ENCODE data around the gene OST4. TPM values are rescaled to one million over a fixed set of nuclear protein-coding genes. Genes with fewer than 3 reads are reported as not detected.

OST4 gene
- total RNA-seq, 1 donor from 2014 or later = 379 TPM

DNA sequence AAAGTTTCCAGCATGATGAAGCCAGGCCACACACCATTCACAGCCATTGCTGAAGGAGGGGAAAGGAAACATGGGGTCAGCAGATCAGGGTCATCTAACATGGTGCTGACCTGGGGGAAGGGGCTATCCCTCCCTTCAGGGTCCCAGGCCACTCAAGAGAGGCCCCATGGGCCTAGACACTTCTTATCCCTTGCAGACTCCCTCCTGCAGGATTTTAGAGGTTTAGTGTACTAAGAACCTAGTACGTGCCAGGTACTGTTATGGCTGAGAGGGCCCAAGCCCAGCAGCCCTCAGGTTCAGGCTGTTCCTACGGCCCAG is 23.9 kb upstream of the OST4 start:
- TF ChIP-seq, protein P1, sequence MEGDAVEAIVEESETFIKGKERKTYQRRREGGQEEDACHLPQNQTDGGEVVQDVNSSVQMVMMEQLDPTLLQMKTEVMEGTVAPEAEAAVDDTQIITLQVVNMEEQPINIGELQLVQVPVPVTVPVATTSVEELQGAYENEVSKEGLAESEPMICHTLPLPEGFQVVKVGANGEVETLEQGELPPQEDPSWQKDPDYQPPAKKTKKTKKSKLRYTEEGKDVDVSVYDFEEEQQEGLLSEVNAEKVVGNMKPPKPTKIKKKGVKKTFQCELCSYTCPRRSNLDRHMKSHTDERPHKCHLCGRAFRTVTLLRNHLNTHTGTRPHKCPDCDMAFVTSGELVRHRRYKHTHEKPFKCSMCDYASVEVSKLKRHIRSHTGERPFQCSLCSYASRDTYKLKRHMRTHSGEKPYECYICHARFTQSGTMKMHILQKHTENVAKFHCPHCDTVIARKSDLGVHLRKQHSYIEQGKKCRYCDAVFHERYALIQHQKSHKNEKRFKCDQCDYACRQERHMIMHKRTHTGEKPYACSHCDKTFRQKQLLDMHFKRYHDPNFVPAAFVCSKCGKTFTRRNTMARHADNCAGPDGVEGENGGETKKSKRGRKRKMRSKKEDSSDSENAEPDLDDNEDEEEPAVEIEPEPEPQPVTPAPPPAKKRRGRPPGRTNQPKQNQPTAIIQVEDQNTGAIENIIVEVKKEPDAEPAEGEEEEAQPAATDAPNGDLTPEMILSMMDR (IDR thresholded peaks at IDR 0.05; ENCODE audit: unreplicated experiment) = no peak
- Mint-ChIP-seq H3K4me1 (ENCODE audit: unreplicated experiment) (peaks cover 15% of the 10 kb centered on the region), H3K27me3 (ENCODE audit: unreplicated experiment) (peaks cover 13% of the 10 kb centered on the region), H3K36me3 (ENCODE audit: low read depth, unreplicated experiment) (no peaks in the 10 kb centered on the region), H3K9me3 (ENCODE audit: unreplicated experiment) (no peaks in the 10 kb centered on the region), H3K4me3 (ENCODE audit: unreplicated experiment) (no peak overlapping the region), H3K27ac (ENCODE audit: unreplicated experiment) (no peak overlapping the region)
- no peak for DNase-seq (ENCODE audit: low spot score)

- DNase-seq (ENCODE audit: low spot score) = no peak
- no peaks in the 10 kb centered on the region for H3K36me3 Mint-ChIP-seq (ENCODE audit: low read depth, unreplicated experiment)
- peaks cover 13% of the 10 kb centered on the region for H3K27me3 Mint-ChIP-seq (ENCODE audit: unreplicated experiment)
- no peaks in the 10 kb centered on the region for H3K9me3 Mint-ChIP-seq (ENCODE audit: unreplicated experiment)
- TF ChIP-seq, protein P1 (IDR thresholded peaks at IDR 0.05; ENCODE audit: unreplicated experiment) = no peak
- H3K27ac Mint-ChIP-seq (ENCODE audit: unreplicated experiment) = no peak overlapping the region
- no peak overlapping the region for H3K4me3 Mint-ChIP-seq (ENCODE audit: unreplicated experiment)
- peaks cover 15% of the 10 kb centered on the region for H3K4me1 Mint-ChIP-seq (ENCODE audit: unreplicated experiment)
Measured at GRCh38 chr2:27094353-27094984, 23.0 kb upstream of the OST4 start.

DNA sequence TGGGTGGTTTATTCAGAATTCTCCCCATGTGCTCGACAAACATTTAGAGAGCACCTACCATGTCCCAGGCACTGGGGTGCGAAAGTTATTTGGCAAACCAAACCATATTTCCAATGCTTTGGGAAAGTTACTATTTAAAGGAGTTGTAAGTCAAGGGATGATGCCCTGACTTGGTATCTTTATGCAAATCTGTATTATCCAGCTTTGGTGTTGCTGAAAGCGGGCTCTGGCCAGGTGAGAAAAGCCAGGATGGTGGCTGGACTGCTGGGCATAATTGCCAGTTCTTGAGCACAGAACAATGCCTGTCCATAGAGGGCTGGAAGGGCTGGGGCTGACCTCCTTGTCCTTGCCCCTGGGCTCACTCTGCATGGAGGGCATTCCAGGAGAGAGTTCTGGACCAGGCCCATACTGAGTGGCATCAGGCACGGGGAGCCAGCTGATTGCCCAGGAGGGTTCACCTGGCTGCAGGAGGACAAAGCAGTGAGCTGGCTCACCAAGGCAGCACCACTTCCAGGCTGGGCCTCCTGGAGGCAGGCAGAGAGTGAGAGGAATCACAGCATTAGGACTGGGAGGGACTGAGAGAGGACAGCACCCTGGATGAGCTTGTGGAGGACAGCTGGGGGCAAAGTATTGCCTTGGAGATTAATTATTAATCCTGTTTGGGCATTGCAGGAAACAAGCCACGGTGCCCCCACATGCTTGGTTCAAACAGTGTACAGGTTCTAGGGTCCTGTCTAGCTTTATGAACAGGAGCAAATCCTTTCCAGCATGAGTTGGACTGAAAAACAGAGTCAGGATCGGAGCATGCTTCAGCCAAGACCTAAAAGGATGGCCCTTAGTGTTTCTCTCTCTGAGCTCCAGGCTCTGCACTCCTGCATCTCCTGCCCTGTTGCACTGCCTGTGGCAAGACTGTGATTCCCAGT is 22.2 kb upstream of the OST4 start:
- H3K9me3 Mint-ChIP-seq (ENCODE audit: unreplicated experiment) = no peaks in the 10 kb centered on the region
- no peak overlapping the region for H3K27ac Mint-ChIP-seq (ENCODE audit: unreplicated experiment)
- H3K36me3 Mint-ChIP-seq (ENCODE audit: low read depth, unreplicated experiment) = no peaks in the 10 kb centered on the region
- TF ChIP-seq, protein P1 (IDR thresholded peaks at IDR 0.05; ENCODE audit: unreplicated experiment) = no peak
- H3K27me3 Mint-ChIP-seq (ENCODE audit: unreplicated experiment) = peaks cover 12% of the 10 kb centered on the region
- no peak overlapping the region for H3K4me3 Mint-ChIP-seq (ENCODE audit: unreplicated experiment)
- peaks cover 15% of the 10 kb centered on the region for H3K4me1 Mint-ChIP-seq (ENCODE audit: unreplicated experiment)
- DNase-seq (ENCODE audit: low spot score) = no peak

GRCh38 chr2:27092696-27093429 is 21.4 kb upstream of the OST4 start:
- Mint-ChIP-seq H3K36me3 (ENCODE audit: low read depth, unreplicated experiment) (no peaks in the 10 kb centered on the region), H3K4me3 (ENCODE audit: unreplicated experiment) (no peak overlapping the region), H3K27ac (ENCODE audit: unreplicated experiment) (peak overlapping the region; percentile 64), H3K9me3 (ENCODE audit: unreplicated experiment) (no peaks in the 10 kb centered on the region), H3K27me3 (ENCODE audit: unreplicated experiment) (peaks cover 14% of the 10 kb centered on the region), H3K4me1 (ENCODE audit: unreplicated experiment) (peaks cover 15% of the 10 kb centered on the region)
- DNase-seq (ENCODE audit: low spot score) = no peak
- TF ChIP-seq, protein P1 (IDR thresholded peaks at IDR 0.05; ENCODE audit: unreplicated experiment) = no peak

Measured in endothelial cell (in vitro differentiated cells).